IPS-15b (cell line): ENCODE measurements around the gene PRSS48.
"Not testable (repeated sequence)": the region's sequence is repeated elsewhere in the genome, so short reads cannot be mapped to it uniquely, and the experiment has no call there.

Source experiments
- H3K27me3 ChIP-seq: one replicate; pipeline ENCODE4 v1.6.1; 2013; ENCODE audit warnings: low read length; ENCODE audit not compliant: control insufficient read depth, insufficient read depth
- H3K36me3 ChIP-seq: one replicate; pipeline ENCODE4 v1.6.1; 2013; ENCODE audit warnings: low read length; ENCODE audit not compliant: control insufficient read depth, insufficient read depth
- H3K4me1 ChIP-seq: one replicate; pipeline ENCODE4 v1.6.1; 2013; ENCODE audit warnings: mild to moderate bottlenecking, low read length; ENCODE audit not compliant: control insufficient read depth, insufficient read depth
- H3K4me3 ChIP-seq: one replicate; pipeline ENCODE4 v1.5.1; 2013; ENCODE audit warnings: low read depth, low read length
- H3K9ac ChIP-seq: one replicate; pipeline ENCODE4 v1.6.1; 2013; ENCODE audit warnings: low read depth, mild to moderate bottlenecking, low read length
- H3K9me3 ChIP-seq: one replicate; pipeline ENCODE4 v1.6.1; 2013; ENCODE audit warnings: mild to moderate bottlenecking, low read length; ENCODE audit not compliant: control insufficient read depth, insufficient read depth

PRSS48 gene

DNA sequence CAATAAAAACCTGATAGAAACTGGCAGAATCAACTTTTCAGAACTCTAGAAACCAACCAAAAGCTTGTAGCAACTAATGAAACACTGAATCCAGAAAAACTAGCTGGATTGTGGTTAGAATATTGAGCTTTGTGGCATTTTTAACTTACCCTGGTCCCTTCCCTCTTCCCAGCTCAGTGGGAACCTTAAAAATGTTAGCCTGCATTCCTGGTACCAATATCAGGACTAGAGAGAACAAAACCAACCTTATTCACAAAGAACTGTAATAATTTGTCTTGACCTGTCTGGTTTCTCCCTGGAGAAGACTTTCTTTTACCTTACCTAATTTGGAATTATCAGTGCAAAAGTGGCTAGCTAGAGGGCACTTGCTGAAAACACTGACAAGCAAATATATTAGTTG is 27.3 kb downstream of the PRSS48 start:
- Histone ChIP-seq H3K36me3 (no peaks in the 10 kb centered on the region), H3K27me3 (no peaks in the 10 kb centered on the region), H3K4me1 (peaks cover 5% of the 10 kb centered on the region), H3K4me3 (no peak overlapping the region), H3K9ac (no peak overlapping the region), H3K9me3 (no peaks in the 10 kb centered on the region)

DNA sequence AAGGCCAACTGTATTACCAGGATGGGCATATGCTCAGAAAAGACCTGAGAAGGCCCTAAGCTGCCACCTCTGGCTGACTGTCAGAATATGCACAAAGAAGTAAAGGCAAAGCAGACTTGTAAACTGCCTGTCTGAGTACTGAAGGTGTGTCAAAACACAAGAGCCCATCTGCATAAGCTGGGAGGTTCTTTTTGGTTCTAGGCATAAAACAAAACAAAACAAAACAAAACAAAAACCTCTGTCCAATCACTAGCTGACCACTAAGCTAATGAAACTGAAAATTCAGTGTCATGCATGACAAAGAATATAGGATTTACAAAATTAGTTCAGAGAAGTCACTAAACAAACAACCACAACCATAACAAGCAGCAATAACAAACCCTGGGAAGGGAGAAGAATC is 27.8 kb downstream of the PRSS48 start:
- Histone ChIP-seq H3K36me3 (no peaks in the 10 kb centered on the region), H3K27me3 (no peaks in the 10 kb centered on the region), H3K9me3 (no peaks in the 10 kb centered on the region), H3K4me3 (no peak overlapping the region), H3K4me1 (peaks cover 5% of the 10 kb centered on the region), H3K9ac (no peak overlapping the region)

DNA sequence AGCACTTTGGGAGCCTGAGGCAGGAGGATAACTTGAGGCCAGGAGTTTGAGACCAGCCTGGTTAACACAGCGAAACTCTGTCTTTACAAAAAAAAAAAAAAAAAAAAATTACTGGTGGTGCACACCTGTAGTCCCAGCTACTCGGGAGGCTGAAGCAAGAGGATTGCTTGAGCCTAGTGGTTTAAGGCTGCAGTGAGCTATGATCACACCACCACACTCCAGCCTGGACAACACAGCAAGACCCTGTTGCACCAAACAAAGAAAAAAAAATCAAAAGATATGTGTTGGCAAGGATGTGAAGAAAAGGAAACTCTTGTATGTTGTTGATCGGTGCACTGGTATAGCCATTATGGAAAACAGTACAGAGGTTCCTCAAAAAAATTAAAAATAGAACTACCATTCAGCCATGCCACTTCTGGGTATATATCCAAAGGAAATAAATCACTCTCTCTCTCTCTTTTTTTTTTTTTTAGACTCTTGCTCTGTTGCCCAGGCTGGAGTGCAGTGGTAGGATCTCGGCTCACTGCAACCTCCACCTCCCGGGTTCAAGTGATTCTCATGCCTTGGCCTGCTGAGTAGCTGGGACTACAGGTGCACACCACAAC is 33.3 kb downstream of the PRSS48 start:
- H3K27me3 ChIP-seq, result no peaks in the 10 kb centered on the region
- no peak overlapping the region for H3K9ac ChIP-seq
- H3K36me3 ChIP-seq, result no peaks in the 10 kb centered on the region
- no peaks in the 10 kb centered on the region for H3K4me1 ChIP-seq
- no peaks in the 10 kb centered on the region for H3K9me3 ChIP-seq
- no peak overlapping the region for H3K4me3 ChIP-seq

DNA sequence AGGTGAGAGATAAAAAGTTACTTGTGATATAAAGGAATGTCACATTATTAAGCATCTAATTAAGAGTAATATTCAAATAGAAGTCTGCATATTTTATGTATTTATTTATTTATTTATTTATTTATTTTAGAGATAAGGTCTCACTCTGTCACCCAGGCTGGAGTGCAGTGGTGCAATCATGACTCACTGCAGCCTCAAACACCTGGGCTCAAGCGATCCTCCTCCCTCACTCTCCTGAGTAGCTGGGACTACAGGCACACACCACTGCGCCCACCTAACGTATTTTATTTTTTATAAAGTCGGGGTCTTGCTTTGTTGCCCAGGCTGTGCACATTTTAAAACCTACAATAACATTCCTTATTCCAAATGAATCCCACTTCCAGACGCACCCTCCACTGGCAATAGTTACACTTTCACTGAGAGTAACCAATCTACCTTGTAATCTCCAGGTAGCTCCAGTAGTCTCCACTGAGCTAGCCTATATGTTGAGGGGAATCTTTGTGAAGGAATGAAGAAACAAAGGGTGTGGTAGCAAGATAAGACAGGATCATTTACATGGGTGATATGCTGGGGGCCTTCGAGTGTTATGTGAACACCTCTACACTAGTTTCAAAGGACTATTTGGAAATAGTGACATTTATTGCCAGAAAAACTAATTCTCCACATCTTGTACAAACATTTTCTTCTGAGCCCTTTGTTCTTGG is 36.5 kb downstream of the PRSS48 start:
- Histone ChIP-seq H3K4me3 (no peak overlapping the region), H3K27me3 (no peaks in the 10 kb centered on the region), H3K36me3 (no peaks in the 10 kb centered on the region), H3K4me1 (no peaks in the 10 kb centered on the region), H3K9me3 (no peaks in the 10 kb centered on the region), H3K9ac (no peak overlapping the region)

DNA sequence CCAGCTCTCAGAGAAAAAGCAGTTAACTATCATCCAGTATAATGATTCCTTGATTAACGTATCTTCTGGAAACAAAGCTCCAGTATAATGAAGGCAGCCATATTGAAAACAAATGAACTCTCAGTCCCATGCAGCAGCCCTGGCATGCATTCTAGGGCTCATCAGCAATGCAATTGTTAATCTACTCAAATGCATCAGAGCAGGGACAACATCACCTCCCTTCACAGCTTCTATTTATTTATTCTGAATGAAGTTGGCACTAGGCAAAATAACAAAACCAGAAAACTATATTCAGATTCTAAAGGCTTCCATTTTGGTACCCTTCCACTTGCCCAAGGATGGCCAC is 37.0 kb downstream of the PRSS48 start:
- no peak overlapping the region for H3K4me3 ChIP-seq
- H3K4me1 ChIP-seq, result no peaks in the 10 kb centered on the region
- H3K9ac ChIP-seq, result no peak overlapping the region
- no peaks in the 10 kb centered on the region for H3K9me3 ChIP-seq
- no peaks in the 10 kb centered on the region for H3K27me3 ChIP-seq
- no peaks in the 10 kb centered on the region for H3K36me3 ChIP-seq

DNA sequence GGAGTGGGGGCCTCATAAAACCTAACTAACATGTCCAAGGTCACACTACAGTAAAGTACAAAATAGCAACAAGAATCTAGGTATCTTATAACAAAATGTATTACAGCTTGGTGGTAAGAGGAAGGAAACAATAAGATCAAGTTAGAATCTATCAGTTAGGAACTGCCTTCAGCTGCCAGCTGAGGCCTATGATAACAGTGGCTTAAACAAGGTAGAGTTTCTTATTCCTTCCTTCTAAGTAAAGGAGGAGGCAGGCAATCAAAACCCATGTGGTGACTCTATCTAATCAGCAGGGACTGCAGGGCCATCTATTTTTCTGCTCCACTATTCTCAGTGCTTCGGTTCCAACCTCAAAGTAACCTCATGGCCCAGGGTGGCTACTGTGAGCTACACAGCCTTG is 37.5 kb downstream of the PRSS48 start:
- no peak overlapping the region for H3K9ac ChIP-seq
- no peaks in the 10 kb centered on the region for H3K27me3 ChIP-seq
- no peaks in the 10 kb centered on the region for H3K36me3 ChIP-seq
- H3K4me3 ChIP-seq, result no peak overlapping the region
- no peaks in the 10 kb centered on the region for H3K9me3 ChIP-seq
- no peaks in the 10 kb centered on the region for H3K4me1 ChIP-seq

DNA sequence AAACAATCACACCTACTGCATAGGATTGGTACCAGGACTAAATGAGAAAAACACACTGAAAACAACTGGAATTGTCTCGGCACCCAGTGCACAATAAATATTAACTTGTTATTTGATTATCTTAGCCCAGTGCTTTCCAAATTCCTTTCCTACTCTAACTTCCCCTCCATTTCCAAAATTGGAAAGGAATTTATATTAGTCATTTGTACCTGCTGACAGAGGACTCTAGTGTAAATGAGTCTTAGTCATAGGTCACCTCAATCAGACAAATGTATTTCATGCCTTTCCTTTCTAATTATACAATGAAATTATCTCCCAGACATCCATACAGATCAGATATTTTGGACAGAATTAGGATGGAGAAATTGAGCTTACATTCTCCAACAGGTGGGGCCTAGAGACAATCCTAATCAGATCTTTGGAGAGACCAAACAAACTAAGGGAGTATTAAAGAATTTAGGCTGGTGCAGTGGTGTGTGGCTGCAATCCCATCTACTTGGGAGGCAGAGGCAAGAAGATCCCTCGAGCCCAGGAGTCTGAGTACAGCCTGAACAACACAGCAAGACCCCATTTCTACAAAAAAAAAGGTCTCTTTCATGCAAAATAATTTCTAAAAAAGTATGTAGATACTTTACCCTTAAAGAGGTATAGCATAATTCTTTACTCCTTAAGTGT is 38.4 kb downstream of the PRSS48 start:
- no peak overlapping the region for H3K4me3 ChIP-seq
- H3K9me3 ChIP-seq, result no peaks in the 10 kb centered on the region
- H3K9ac ChIP-seq, result no peak overlapping the region
- H3K4me1 ChIP-seq, result no peaks in the 10 kb centered on the region
- no peaks in the 10 kb centered on the region for H3K27me3 ChIP-seq
- H3K36me3 ChIP-seq, result no peaks in the 10 kb centered on the region

DNA sequence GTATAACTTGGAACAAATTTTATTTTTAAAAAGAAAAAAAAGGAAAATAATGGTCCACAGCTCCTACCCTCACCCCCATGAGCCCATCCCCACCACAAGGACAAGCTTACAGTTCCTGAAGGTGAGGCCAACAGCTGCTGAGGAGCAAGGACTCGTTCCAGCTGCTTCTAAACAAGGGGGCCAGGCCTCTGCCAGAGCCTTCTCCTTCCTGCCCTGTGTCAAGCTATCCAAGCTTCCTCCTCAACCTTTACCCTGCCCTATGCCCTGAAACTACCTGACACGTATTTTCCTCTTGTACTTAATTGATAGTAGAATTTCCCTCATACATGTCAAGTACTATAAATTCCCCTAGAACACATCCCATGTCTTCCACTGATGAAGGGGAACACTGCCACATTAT is 39.7 kb downstream of the PRSS48 start:
- no peaks in the 10 kb centered on the region for H3K9me3 ChIP-seq
- H3K4me1 ChIP-seq, result no peaks in the 10 kb centered on the region
- H3K27me3 ChIP-seq, result no peaks in the 10 kb centered on the region
- H3K36me3 ChIP-seq, result no peaks in the 10 kb centered on the region
- no peak overlapping the region for H3K9ac ChIP-seq
- H3K4me3 ChIP-seq, result no peak overlapping the region

DNA sequence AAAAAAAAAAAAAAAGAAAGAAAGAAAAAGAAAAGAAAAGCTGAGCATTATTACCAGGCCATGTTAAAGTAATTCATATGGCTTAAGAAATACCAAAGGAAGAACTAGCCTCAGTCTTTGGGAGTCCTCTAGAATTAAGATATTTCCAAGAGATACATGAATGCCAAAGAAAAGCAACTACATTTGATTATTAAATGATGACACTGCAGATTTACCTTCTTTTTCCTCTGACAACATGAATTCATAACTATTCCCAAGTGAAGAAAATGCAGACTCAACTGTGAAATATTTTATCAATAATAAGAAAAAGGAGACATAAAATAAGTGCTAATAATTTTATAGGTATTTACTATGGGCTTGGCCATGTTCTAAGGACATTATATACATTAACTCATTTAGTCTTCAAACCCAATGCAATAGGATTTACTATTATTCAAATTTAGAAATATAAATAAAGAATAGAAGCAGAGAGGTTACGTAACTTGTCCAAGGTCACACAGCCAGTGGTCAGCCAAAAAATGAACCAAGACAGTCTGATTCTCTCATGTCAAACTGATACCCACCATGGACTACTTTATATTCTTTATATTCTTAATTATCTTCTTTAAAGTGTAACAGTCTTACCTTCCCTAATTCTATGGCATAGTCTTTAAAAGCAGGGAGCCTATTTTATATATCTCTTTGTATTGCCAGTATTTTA is 41.5 kb downstream of the PRSS48 start:
- H3K4me1 ChIP-seq, result peaks cover 5% of the 10 kb centered on the region
- H3K9ac ChIP-seq, result no peak overlapping the region
- no peaks in the 10 kb centered on the region for H3K27me3 ChIP-seq
- H3K4me3 ChIP-seq, result no peak overlapping the region
- no peaks in the 10 kb centered on the region for H3K36me3 ChIP-seq
- no peaks in the 10 kb centered on the region for H3K9me3 ChIP-seq

DNA sequence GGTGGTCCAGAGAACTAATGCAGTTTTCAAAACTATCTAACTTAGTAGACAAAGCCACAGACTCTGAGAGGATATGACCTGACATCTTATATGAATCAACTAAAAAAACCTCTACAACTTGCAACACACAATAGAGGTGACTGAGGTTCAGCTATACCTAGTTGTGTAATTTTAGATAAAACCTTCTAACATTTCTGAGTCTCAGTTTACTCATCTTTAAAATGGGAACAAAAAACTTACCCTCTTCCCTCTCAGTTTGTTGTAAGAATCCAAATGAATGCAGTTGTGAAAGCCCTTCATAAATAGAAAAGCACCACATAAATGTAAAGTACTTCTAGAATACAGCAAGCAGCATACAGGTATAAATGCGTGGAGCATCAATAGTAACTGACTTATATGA is 42.5 kb downstream of the PRSS48 start:
- H3K4me1 ChIP-seq, result peaks cover 12% of the 10 kb centered on the region
- H3K9me3 ChIP-seq, result no peaks in the 10 kb centered on the region

DNA sequence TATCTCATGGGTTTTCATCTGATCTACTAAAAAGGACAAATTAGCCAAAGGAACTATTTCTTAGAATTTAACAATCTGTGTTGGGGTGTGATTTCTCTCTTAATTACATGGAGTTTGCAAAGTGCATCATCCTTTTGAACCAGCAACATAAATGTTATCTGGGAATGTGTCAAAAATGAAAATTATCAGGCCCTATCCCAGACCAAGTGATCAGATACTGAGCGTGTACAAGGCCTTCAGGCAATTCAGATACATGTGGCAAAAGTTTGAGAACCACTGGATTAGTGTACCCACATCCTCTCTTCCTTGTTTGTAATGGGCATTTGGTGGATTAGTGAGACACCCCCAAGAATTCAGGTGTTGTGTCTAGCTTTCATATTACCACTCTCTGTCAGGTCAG is 44.6 kb downstream of the PRSS48 start:
- no peaks in the 10 kb centered on the region for H3K36me3 ChIP-seq
- H3K4me1 ChIP-seq, result peaks cover 15% of the 10 kb centered on the region
- H3K9ac ChIP-seq, result peak overlapping the region; percentile 26
- H3K27me3 ChIP-seq, result peaks cover 3% of the 10 kb centered on the region
- no peak overlapping the region for H3K4me3 ChIP-seq
- no peaks in the 10 kb centered on the region for H3K9me3 ChIP-seq

More for the DNA sequence above, 42.5 kb downstream of the PRSS48 start:
- no peaks in the 10 kb centered on the region for H3K36me3 ChIP-seq
- no peak overlapping the region for H3K4me3 ChIP-seq
- H3K9ac ChIP-seq, result no peak overlapping the region
- H3K27me3 ChIP-seq, result no peaks in the 10 kb centered on the region

DNA sequence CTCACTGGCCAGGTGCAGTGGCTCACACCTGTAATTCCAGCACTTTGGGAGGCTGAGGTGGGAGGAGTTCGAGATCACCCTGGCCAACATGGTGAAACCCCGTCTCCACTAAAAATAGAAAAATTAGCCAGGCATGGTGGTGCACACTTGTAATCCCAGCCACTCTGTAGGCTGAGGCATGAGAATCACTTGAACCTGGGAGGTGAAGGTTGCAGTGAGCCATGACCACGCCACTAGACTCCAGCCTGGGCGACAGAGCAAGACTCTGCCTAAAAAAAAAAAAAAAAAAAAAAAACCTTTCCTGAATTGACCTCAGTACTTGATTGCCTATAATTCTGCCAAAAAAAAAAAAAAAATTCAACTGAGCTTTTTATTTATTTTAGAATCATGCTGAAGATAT is 45.2 kb downstream of the PRSS48 start:
- not testable (repeated sequence) for H3K4me3 ChIP-seq, H3K9me3 ChIP-seq, H3K27me3 ChIP-seq, H3K36me3 ChIP-seq
- Histone ChIP-seq H3K4me1 (peaks cover 15% of the 10 kb centered on the region), H3K9ac (peak overlapping the region; percentile 26)
